ENCODE measurements around the gene KDM4B. TPM values are rescaled to one million over a fixed set of nuclear protein-coding genes. Genes with fewer than 3 reads are reported as not detected.

The KDM4B gene
- total and polyA plus RNA-seq, 9 of the 15 experiments (the other 6 are each of a cell fraction or from before 2014, with no cell fraction given) = 0.21 to 29.9 (median 7.3) TPM

GRCh38 chr19:5022066-5022860, 53.4 kb downstream of the KDM4B start:
- intact Hi-C loops (cut with micrococcal nuclease) = no loop called here
- BruUV-seq (replicated peaks) = no TSS peak
- H3K79me2 ChIP-seq (ENCODE audit: control insufficient read depth, insufficient read depth, low read length) = peaks cover 57% of the 10 kb centered on the region
- TF ChIP-seq CTCFL (IDR thresholded peaks at IDR 0.05; ENCODE audit: borderline replicate concordance, insufficient read depth, low read depth, low read length, poor library complexity, severe bottlenecking) = no peak
- TF ChIP-seq MCM7 (IDR thresholded peaks at IDR 0.05) = no peak
- no peak for TF ChIP-seq JUND (IDR thresholded peaks at IDR 0.05; ENCODE audit: borderline replicate concordance, low read depth, low read length)
- TF ChIP-seq JUND (tag; IDR thresholded peaks at IDR 0.05; ENCODE audit: borderline replicate concordance, low read depth, low read length) = no peak
- TF ChIP-seq ELK3 (CRISPR knock-in tag; IDR thresholded peaks at IDR 0.05) = no peak
- TF ChIP-seq USF2 (CRISPR knock-in tag; IDR thresholded peaks at IDR 0.05) = no peak
- TF ChIP-seq THAP12 (CRISPR knock-in tag; IDR thresholded peaks at IDR 0.05) = no peak
- no peak for TF ChIP-seq ZNF609 (CRISPR knock-in tag; IDR thresholded peaks at IDR 0.05; ENCODE audit: borderline replicate concordance)

More at GRCh38 chr19:5022066-5022860, 53.4 kb downstream of the KDM4B start:
- DNase-seq (ENCODE audit: extremely low read depth in 1 of 4, low spot score in 3 of 4) (no peak), ATAC-seq (no peak), FAIRE-seq (no peak)
- Histone ChIP-seq H3K4me1 (replicated peaks in 1 of 2; ENCODE audit: control insufficient read depth in 2 of 2, insufficient read depth in 2 of 2, low read length in 2 of 2) (peaks cover 0 to 33% of the 10 kb centered on the region in 2 experiments; a peak in 2 of 5 replicates), H4K20me1 (replicated peaks; ENCODE audit: control insufficient read depth, insufficient read depth, low read length) (peaks cover 14% of the 10 kb centered on the region), H3K36me3 (ENCODE audit: control insufficient read depth, insufficient read depth, low read length) (peaks cover 10% of the 10 kb centered on the region; the same call in 2 of the 3 replicates), H3K27ac (ENCODE audit: extremely low read depth, low read depth, low read length) (no peak overlapping the region), H3K4me2 (ENCODE audit: insufficient read depth, low read length) (no peak overlapping the region), H3K9ac (ENCODE audit: insufficient read depth in 1 of 2, low read depth in 2 of 2, low read length in 2 of 2) (0 out of 4 replicates have a peak overlapping the region, but pooled peaks of 1 of the 2 experiments have one; percentile 42), H3K27me3 (ENCODE audit: control insufficient read depth in 2 of 2, insufficient read depth in 2 of 2, low read length in 2 of 2) (no peaks in the 10 kb centered on the region), H3K4me3 (no peak overlapping the region), H2AFZ (ENCODE audit: low read depth, low read length) (no peak overlapping the region), H3K9me1 (ENCODE audit: control insufficient read depth, insufficient read depth, low read length) (peaks cover 4% of the 10 kb centered on the region), H3K9me3 (replicated peaks; ENCODE audit: control insufficient read depth, insufficient read depth, low read depth, low read length) (peaks cover 6% of the 10 kb centered on the region)
- 82% methylated on average over 16 of the region's 16 CpGs for WGBS (ENCODE audit: insufficient coverage, low coverage, missing lambda C conversion rate)
- POLR2A ChIA-PET = interaction anchor here (0.6 to 1.1 kb wide), 3 partner anchors 9 to 154 kb away, joined by 4 to 5 read pairs (median 4); no protein-coding TSS in a partner anchor
- CTCF ChIA-PET (ENCODE audit: low intra/inter-chr PET ratio) = no interaction called here
- in situ Hi-C loops (cut with MboI) = no loop called here
